NCI-H146 (cell line): ENCODE results near the gene CELF6.
"Not testable (repeated sequence)": the region's sequence is repeated elsewhere in the genome, so short reads cannot be mapped to it uniquely, and the experiment has no call there.

Experiments used
- DNase-seq: peaks from one replicate; lab custom pipeline; 2025; lab: John Stamatoyannopoulos, UW

CELF6 gene

GRCh38 chr15:72315706-72316370 lies 4.1 kb downstream of the CELF6 start:
- DNase-seq: peak; percentile 8

GRCh38 chr15:72313881-72314280 lies 6.1 kb downstream of the CELF6 start:
- no peak for DNase-seq

- no peak for DNase-seq
Measured at GRCh38 chr15:72313448-72313840, 6.5 kb downstream of the CELF6 start.

GRCh38 chr15:72312605-72313447 lies 7.1 kb downstream of the CELF6 start:
- DNase-seq: peak; percentile 55

GRCh38 chr15:72307026-72307425 lies 12.9 kb downstream of the CELF6 start:
- no peak for DNase-seq

GRCh38 chr15:72306211-72306785 lies 13.7 kb downstream of the CELF6 start:
- peak; percentile 69 for DNase-seq

GRCh38 chr15:72304596-72304995 lies 15.4 kb downstream of the CELF6 start:
- DNase-seq: no peak

GRCh38 chr15:72302955-72303354 lies 17.0 kb downstream of the CELF6 start:
- DNase-seq: no peak

- DNase-seq: no peak
Measured at GRCh38 chr15:72289597-72290325, 30.2 kb downstream of the CELF6 start.

- DNase-seq: no peak
Measured at GRCh38 chr15:72288796-72289596, 31.0 kb downstream of the CELF6 start.

- peak; percentile 2 for DNase-seq
Measured at GRCh38 chr15:72285927-72286516, 33.9 kb downstream of the CELF6 start.

GRCh38 chr15:72285402-72285801 lies 34.6 kb downstream of the CELF6 start:
- no peak for DNase-seq

GRCh38 chr15:72284781-72285180 lies 35.2 kb downstream of the CELF6 start:
- DNase-seq: no peak

GRCh38 chr15:72281713-72282112 lies 38.2 kb downstream of the CELF6 start:
- no peak for DNase-seq

GRCh38 chr15:72280751-72281150 lies 39.2 kb downstream of the CELF6 start:
- no peak for DNase-seq

GRCh38 chr15:72278737-72279136 lies 41.2 kb downstream of the CELF6 start:
- DNase-seq: no peak

- no peak for DNase-seq
Measured at GRCh38 chr15:72276326-72276700, 43.6 kb downstream of the CELF6 start.

- not testable (repeated sequence) for DNase-seq
Measured at GRCh38 chr15:72275635-72276325, 44.2 kb downstream of the CELF6 start.

GRCh38 chr15:72272997-72273352 lies 47.0 kb downstream of the CELF6 start:
- no peak for DNase-seq

- peak; percentile 97 for DNase-seq
Measured at GRCh38 chr15:72272213-72272996, 47.6 kb downstream of the CELF6 start, which contains the start of gene PARP6. Gene PARP6, minus strand, starts transcription at chr15:72272554. Its CDS starts 5,077 bp downstream, at chr15:72267477.
